OCI-LY7 (cell line): Measurements from ENCODE around the gene ADAMTS17. TPM values are rescaled to one million over a fixed set of nuclear protein-coding genes. Genes with fewer than 3 reads are reported as not detected.
A peak's percentile ranks its signal among the peaks of the same experiment; 100 is the strongest.

Source experiments
- BruUV-seq: library from RNA; stranded (reverse); fragments of 400-500 nt; replicated peaks from 2 replicates; lab custom pipeline; 2021; lab: Mats Ljungman, UMichigan
- CTCF ChIA-PET: fragments of 300-600 bp; sonication (Branson Sonifier 250); formaldehyde crosslinking; loops from one replicate; lab custom pipeline; 2022; ENCODE audit warnings: antibody characterized with exemption; ENCODE audit not compliant: unreplicated experiment; lab: Charles Lee
- POLR2A ChIA-PET: fragments of 300-600 bp; sonication (Branson Sonifier 250); formaldehyde crosslinking; loops from one replicate; lab custom pipeline; 2022; ENCODE audit warnings: antibody characterized with exemption; lab: Charles Lee
- DNase-seq: peaks from one replicate; pipeline ENCODE4 v3.0.0-alpha.2; 2015; ENCODE audit warnings: low spot score
- H2AFZ ChIP-seq: fragments of 200-600 bp; sonication (generic), shearing (Covaris generic); 2 replicates; pipeline ENCODE4 v1.6.1; 2014; ENCODE audit warnings: mild to moderate bottlenecking, antibody characterized with exemption, low read length, moderate library complexity
- H3K27ac ChIP-seq: fragments of 200-600 bp; sonication (generic); 2 replicates; pipeline ENCODE4 v1.5.1; 2014; ENCODE audit warnings: mixed run types, low read depth, mild to moderate bottlenecking, moderate library complexity, low read length, inconsistent platforms; ENCODE audit not compliant: poor library complexity, severe bottlenecking
- H3K36me3 ChIP-seq: fragments of 200-600 bp; sonication (generic); 2 replicates; pipeline ENCODE4 v1.6.1; 2014; ENCODE audit warnings: mild to moderate bottlenecking, antibody characterized with exemption, low read length, moderate library complexity, mixed read lengths; ENCODE audit not compliant: insufficient read depth
- H3K4me1 ChIP-seq: fragments of 200-600 bp; sonication (generic); 2 replicates; pipeline ENCODE4 v1.5.1; 2014; ENCODE audit warnings: mild to moderate bottlenecking, low read length; ENCODE audit not compliant: insufficient read depth, poor library complexity, severe bottlenecking
- H3K4me2 ChIP-seq: fragments of 200-600 bp; sonication (generic); 2 replicates; pipeline ENCODE4 v1.6.1; 2014; ENCODE audit warnings: mild to moderate bottlenecking, low read length
- H3K4me3 ChIP-seq: fragments of 200-600 bp; sonication (generic); 2 replicates; pipeline ENCODE4 v1.5.1; 2014; ENCODE audit warnings: mild to moderate bottlenecking, low read depth, low read length; ENCODE audit not compliant: poor library complexity, severe bottlenecking
- H3K79me2 ChIP-seq: fragments of 200-600 bp; sonication (generic); 2 replicates; pipeline ENCODE4 v1.6.1; 2016; ENCODE audit warnings: low read depth, mild to moderate bottlenecking, low read length, moderate library complexity, mixed read lengths; ENCODE audit not compliant: insufficient read depth
- H3K9me2 ChIP-seq: fragments of 200-600 bp; sonication (generic); 2 replicates; pipeline ENCODE4 v1.6.1; 2016; ENCODE audit warnings: mild to moderate bottlenecking, low read length, mixed read lengths; ENCODE audit not compliant: insufficient read depth
- H3K9me3 ChIP-seq: fragments of 200-600 bp; sonication (generic); 2 replicates; pipeline ENCODE4 v1.6.1; 2014; ENCODE audit warnings: mild to moderate bottlenecking, mixed run types, low read length, mixed read lengths
- H4K20me1 ChIP-seq: fragments of 200-600 bp; sonication (generic); 2 replicates; pipeline ENCODE4 v1.6.1; 2014; ENCODE audit warnings: mild to moderate bottlenecking, antibody characterized with exemption, low read length, moderate library complexity, mixed read lengths; ENCODE audit not compliant: insufficient read depth
- EZH2phosphoT487 ChIP-seq: fragments of 200-600 bp; sonication (generic); IDR thresholded peaks from 2 replicates; pipeline ENCODE4 v1.6.1; 2018; ENCODE audit warnings: low read depth, borderline replicate concordance, mild to moderate bottlenecking, mixed run types, antibody characterized with exemption, low read length, moderate library complexity, mixed read lengths
- intact Hi-C: fragments of 100-400 bp; cut with micrococcal nuclease; formaldehyde crosslinking; loops from one replicate; pipeline ENCODE4 v1.10.0; 2022; ENCODE audit not compliant: unreplicated experiment
- total RNA-seq, 2 experiments: library from RNA; depleted of rRNA in 1 of 2; stranded (reverse); fragments of >200 nt in 1 of 2; shearing (Covaris generic) in 1 of 2; gene quantifications; 2 replicates each; pipeline ENCODE4 v1.2.3, GENCODE V29; 2014 to 2022
- TF ChIP-seq, protein P1 (sequence below): fragments of 200-600 bp; sonication (generic); conservative IDR thresholded peaks from 2 replicates; pipeline ENCODE4 v1.5.1; 2014; ENCODE audit warnings: mild to moderate bottlenecking, antibody characterized with exemption, low read length, moderate library complexity, mixed read lengths

ADAMTS17 gene
- total RNA-seq, 2 experiments from 2014 or later = not detected

DNA sequence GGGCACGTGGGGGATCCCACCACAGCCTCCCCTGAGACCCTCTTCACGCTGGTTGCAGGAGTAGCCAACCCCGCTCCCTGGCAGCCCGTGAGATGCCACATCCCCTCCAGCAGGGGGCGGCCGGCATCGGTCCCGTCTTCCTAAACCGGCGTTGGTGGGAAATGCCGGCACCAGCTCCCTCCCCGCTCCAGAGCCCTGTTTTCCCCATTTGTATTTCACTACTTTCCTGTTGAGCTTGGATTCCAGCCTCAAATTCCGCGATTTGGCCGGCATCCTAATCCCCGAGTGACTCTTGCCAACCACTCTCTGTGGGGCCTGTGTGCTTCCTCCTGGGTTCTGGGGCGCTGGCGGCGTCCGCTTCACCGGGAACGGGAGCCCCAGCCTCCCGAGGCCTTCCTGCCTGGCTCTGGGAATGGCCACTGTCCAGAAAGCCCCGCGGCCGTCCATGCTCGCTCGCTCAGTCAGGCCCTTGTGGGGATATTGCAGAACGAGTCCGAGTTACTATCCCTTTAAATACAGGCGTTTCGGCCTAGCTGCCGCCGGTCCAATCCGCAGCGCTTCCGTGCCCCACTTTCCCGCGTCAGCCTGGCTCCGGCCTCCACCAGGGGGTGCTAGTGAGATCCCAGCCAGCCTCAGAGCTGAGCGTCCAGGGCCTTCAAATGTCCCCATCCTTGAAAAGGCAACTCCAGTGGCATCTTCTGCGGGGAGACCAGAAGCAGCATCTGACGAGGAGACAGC, 8.1 kb upstream of the ADAMTS17 start:
- Histone ChIP-seq H3K27ac (no peak overlapping the region), H4K20me1 (no peaks in the 10 kb centered on the region), H3K9me3 (no peaks in the 10 kb centered on the region), H3K9me2 (no peaks in the 10 kb centered on the region), H3K4me2 (peak overlapping the region; percentile 69), H3K4me1 (peaks cover 3% of the 10 kb centered on the region), H2AFZ (peak overlapping the region; percentile 85), H3K36me3 (no peaks in the 10 kb centered on the region), H3K4me3 (peak overlapping the region; percentile 61), H3K79me2 (no peaks in the 10 kb centered on the region)
- peak; percentile 72 for DNase-seq
- TF ChIP-seq EZH2phosphoT487 = no peak
- TF ChIP-seq, protein P1, sequence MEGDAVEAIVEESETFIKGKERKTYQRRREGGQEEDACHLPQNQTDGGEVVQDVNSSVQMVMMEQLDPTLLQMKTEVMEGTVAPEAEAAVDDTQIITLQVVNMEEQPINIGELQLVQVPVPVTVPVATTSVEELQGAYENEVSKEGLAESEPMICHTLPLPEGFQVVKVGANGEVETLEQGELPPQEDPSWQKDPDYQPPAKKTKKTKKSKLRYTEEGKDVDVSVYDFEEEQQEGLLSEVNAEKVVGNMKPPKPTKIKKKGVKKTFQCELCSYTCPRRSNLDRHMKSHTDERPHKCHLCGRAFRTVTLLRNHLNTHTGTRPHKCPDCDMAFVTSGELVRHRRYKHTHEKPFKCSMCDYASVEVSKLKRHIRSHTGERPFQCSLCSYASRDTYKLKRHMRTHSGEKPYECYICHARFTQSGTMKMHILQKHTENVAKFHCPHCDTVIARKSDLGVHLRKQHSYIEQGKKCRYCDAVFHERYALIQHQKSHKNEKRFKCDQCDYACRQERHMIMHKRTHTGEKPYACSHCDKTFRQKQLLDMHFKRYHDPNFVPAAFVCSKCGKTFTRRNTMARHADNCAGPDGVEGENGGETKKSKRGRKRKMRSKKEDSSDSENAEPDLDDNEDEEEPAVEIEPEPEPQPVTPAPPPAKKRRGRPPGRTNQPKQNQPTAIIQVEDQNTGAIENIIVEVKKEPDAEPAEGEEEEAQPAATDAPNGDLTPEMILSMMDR = peak; percentile 76
- BruUV-seq = no TSS peak
- intact Hi-C loops = loop anchor here (10.0 kb wide), 1 partner anchor 115 kb away; no protein-coding TSS in a partner anchor
- ChIA-PET CTCF (interaction anchor here (1.9 kb wide), 1 partner anchor 11 kb away, joined by 6 read pairs; no protein-coding TSS in a partner anchor), POLR2A (interaction anchor here (1.2 kb wide), 1 partner anchor 10 kb away, joined by 4 read pairs; no protein-coding TSS in a partner anchor)

DNA sequence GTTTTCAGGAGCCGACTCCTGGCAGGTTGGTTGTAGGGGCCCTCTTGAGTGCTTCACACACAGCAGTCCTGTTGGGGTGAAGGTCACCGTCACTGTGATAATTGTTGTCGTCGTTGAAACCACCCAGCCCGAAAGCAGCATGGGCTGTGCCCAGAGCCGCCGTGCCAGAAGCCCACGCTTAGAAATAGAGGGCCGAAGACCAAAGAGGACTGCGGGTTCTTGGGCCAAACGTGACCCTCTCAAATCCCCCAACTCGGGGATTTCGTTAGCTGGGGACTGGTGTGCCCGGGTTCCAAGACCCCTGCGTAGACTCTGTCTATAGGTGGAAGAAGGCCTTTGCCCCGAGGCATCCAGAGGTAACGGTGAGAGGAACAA, 7.5 kb upstream of the ADAMTS17 start:
- Histone ChIP-seq H3K4me3 (no peak overlapping the region), H3K4me2 (peak overlapping the region; percentile 69), H3K9me3 (no peaks in the 10 kb centered on the region), H3K36me3 (no peaks in the 10 kb centered on the region), H3K4me1 (peaks cover 3% of the 10 kb centered on the region), H2AFZ (no peak overlapping the region), H4K20me1 (no peaks in the 10 kb centered on the region), H3K9me2 (no peaks in the 10 kb centered on the region), H3K79me2 (no peaks in the 10 kb centered on the region), H3K27ac (no peak overlapping the region)
- no peak for TF ChIP-seq EZH2phosphoT487
- TF ChIP-seq, protein P1 = no peak
- intact Hi-C loops = loop anchor here (10.0 kb wide), 1 partner anchor 115 kb away; no protein-coding TSS in a partner anchor
- ChIA-PET POLR2A (interaction anchor here (1.2 kb wide), 1 partner anchor 10 kb away, joined by 4 read pairs; no protein-coding TSS in a partner anchor), CTCF (interaction anchor here (1.9 kb wide), 1 partner anchor 10 kb away, joined by 6 read pairs; no protein-coding TSS in a partner anchor)
- BruUV-seq = no TSS peak
- no peak for DNase-seq
